K562 (cell line): ENCODE data around the gene CDK11B. TPM values are rescaled to one million over a fixed set of nuclear protein-coding genes. Genes with fewer than 3 reads are reported as not detected.

Experiments
- ATAC-seq: fragments of 200-7000 bp; cut with Tn5 transposase; 3 replicates; pipeline ENCODE4 v1.9.1; 2020; ENCODE audit warnings: moderate library complexity
- BruUV-seq: library from RNA; stranded (reverse); fragments of 400-500 nt; replicated peaks from 2 replicates; lab custom pipeline; 2021; lab: Mats Ljungman, UMichigan
- CTCF ChIA-PET: fragments of 300-600 bp; formaldehyde crosslinking; extraction: SDS; loops from one replicate; lab custom pipeline; 2021; ENCODE audit warnings: low intra/inter-chr PET ratio; lab: Yijun Ruan, JAX
- POLR2A ChIA-PET: fragments of 300-600, 350-650 bp; sonication (Branson Sonifier 250); formaldehyde crosslinking; extraction: SDS; loops from one replicate; lab custom pipeline; 2021; ENCODE audit warnings: antibody characterized with exemption, inconsistent platforms; lab: Yijun Ruan, JAX
- DNase-seq, 4 experiments: peaks; one replicate each; pipeline versions ENCODE4 v3.0.0 to v3.0.0-alpha.2; 2011 to 2018; ENCODE audit warnings: low spot score in 3 of 4, mixed read lengths in 3 of 4; ENCODE audit errors: extremely low read depth in 1 of 4
- FAIRE-seq: peaks from 2 replicates; lab custom pipeline; 2011; peaks lifted over from hg19 to GRCh38; lab: Jason Lieb, UNC
- H2AFZ ChIP-seq: 2 replicates; pipeline ENCODE4 v1.6.0; 2011; ENCODE audit warnings: low read depth, low read length, control low read depth, inconsistent platforms
- H3K27ac ChIP-seq: fragments of 200-600 bp; 3 replicates; pipeline ENCODE4 v1.8.0; 2011; ENCODE audit warnings: low read depth, mild to moderate bottlenecking, control low read depth, inconsistent platforms, low read length, moderate library complexity, mixed read lengths; ENCODE audit errors: extremely low read depth
- H3K27me3 ChIP-seq, 2 experiments: fragments of 300-600 bp in 1 of 2; 2 replicates in 1 of 2; 3 replicates in 1 of 2; pipeline versions ENCODE4 v1.6.0 to v1.8.0; 2011; ENCODE audit warnings: inconsistent platforms in 2 of 2, low read length in 2 of 2, mild to moderate bottlenecking in 1 of 2, mixed read lengths in 1 of 2, moderate library complexity in 1 of 2; ENCODE audit not compliant: control insufficient read depth in 2 of 2, insufficient read depth in 2 of 2
- H3K36me3 ChIP-seq: fragments of 300-600 bp; 3 replicates; pipeline ENCODE4 v1.8.0; 2011; ENCODE audit warnings: mild to moderate bottlenecking, low read length, inconsistent platforms; ENCODE audit not compliant: control insufficient read depth, insufficient read depth
- H3K4me1 ChIP-seq, 2 experiments: fragments of 200-600 bp in 1 of 2; replicated peaks in 1 of 2; 2 replicates in 1 of 2; 3 replicates in 1 of 2; pipeline versions ENCODE4 v1.5.1 to v1.8.0; 2011; ENCODE audit warnings: inconsistent platforms in 2 of 2, low read length in 2 of 2, mild to moderate bottlenecking in 1 of 2, mixed read lengths in 1 of 2, moderate library complexity in 1 of 2; ENCODE audit not compliant: control insufficient read depth in 2 of 2, insufficient read depth in 2 of 2
- H3K4me2 ChIP-seq: 2 replicates; pipeline ENCODE4 v1.6.1; 2011; ENCODE audit warnings: low read length, control low read depth, inconsistent platforms, mixed read lengths; ENCODE audit not compliant: insufficient read depth
- H3K4me3 ChIP-seq: fragments of 200-600 bp; sonication (generic), shearing (Covaris generic); 2 replicates; pipeline ENCODE4 v1.5.1; 2016; ENCODE audit warnings: control low read depth, inconsistent platforms
- H3K79me2 ChIP-seq: fragments of 200-600 bp; 3 replicates; pipeline ENCODE4 v1.8.0; 2011; ENCODE audit warnings: low read length, inconsistent platforms; ENCODE audit not compliant: control insufficient read depth, insufficient read depth
- H3K9ac ChIP-seq, 2 experiments: 2 replicates each; pipeline versions ENCODE4 v1.6.0 to v1.6.1; 2011; ENCODE audit warnings: low read depth in 2 of 2, low read length in 2 of 2, control low read depth in 1 of 2, inconsistent platforms in 1 of 2, mild to moderate bottlenecking in 1 of 2, mixed read lengths in 1 of 2; ENCODE audit not compliant: insufficient read depth in 1 of 2
- H3K9me1 ChIP-seq: one replicate; pipeline ENCODE4 v1.6.0; 2011; ENCODE audit warnings: inconsistent platforms, mild to moderate bottlenecking, low read length, moderate library complexity; ENCODE audit not compliant: control insufficient read depth, insufficient read depth
- H3K9me3 ChIP-seq: replicated peaks from 2 replicates; pipeline ENCODE4 v1.5.1; 2011; ENCODE audit warnings: low read depth, low read length, inconsistent platforms; ENCODE audit not compliant: control insufficient read depth, insufficient read depth
- H4K20me1 ChIP-seq: replicated peaks from 2 replicates; pipeline ENCODE4 v1.6.1; 2011; ENCODE audit warnings: low read length, inconsistent platforms, mixed read lengths; ENCODE audit not compliant: control insufficient read depth, insufficient read depth
- DDX20 ChIP-seq: fragments of 450-650 bp; IDR thresholded peaks from 2 replicates; pipeline ENCODE4 v1.6.1; 2016; ENCODE audit warnings: missing genetic modification characterization, low read depth, mild to moderate bottlenecking, missing compliant biosample characterization, moderate library complexity
- PHTF2 ChIP-seq: fragments of 250-450 bp; sonication (Bioruptor Pico); IDR thresholded peaks from 2 replicates; pipeline ENCODE4 v1.5.0; 2021; ENCODE audit warnings: mild to moderate bottlenecking
- ZBTB26 ChIP-seq: fragments of 450-650 bp; formaldehyde crosslinking; IDR thresholded peaks from 2 replicates; pipeline ENCODE4 v1.4.0; 2022; ENCODE audit warnings: missing genetic modification characterization
- ZNF584 ChIP-seq: fragments of 200-800 bp; sonication (Bioruptor generic); IDR thresholded peaks from 2 replicates; pipeline ENCODE4 v1.6.1; 2016; ENCODE audit warnings: low read depth, mild to moderate bottlenecking, missing genetic modification characterization, missing compliant biosample characterization
- ZNF655 ChIP-seq: fragments of 250-450 bp; sonication (Bioruptor Pico); IDR thresholded peaks from 2 replicates; pipeline ENCODE4 v1.5.0; 2021
- WGBS: fragments of 100-300 bp; shearing (Covaris generic); methylation state at CpG from one replicate; pipeline ENCODE4 v1.1.6; 2016; ENCODE audit warnings: low coverage, mixed read lengths; ENCODE audit not compliant: insufficient coverage; ENCODE audit errors: missing lambda C conversion rate; 5-methylcytosine and 5-hydroxymethylcytosine counted together
- in situ Hi-C: fragments of 300-500 bp; cut with MboI; formaldehyde crosslinking; loops from 4 replicates; pipeline ENCODE4 v1.15.0; 2018; ENCODE audit warnings: inconsistent platforms, mixed read lengths
- intact Hi-C: fragments of 100-400 bp; cut with micrococcal nuclease; formaldehyde crosslinking; loops from 2 replicates; pipeline ENCODE4 v1.14.2; 2022
- polyA plus RNA-seq, 8 experiments: library from polyadenylated mRNA; depleted of rRNA in 4 of 8; stranded (reverse) in 5 of 8; unstranded in 3 of 8; fragments of >200 nt; fragmentation: Nextera tagmentation in 2 of 8; fragmentation: Illumina TruSeq in 1 of 8; extraction: Ambion mirVana in 2 of 8; extraction: Trizol in 1 of 8; gene quantifications; 2 replicates each; pipeline versions ENCODE4 v1.2.1 to v1.2.3, GENCODE V29; 2011 to 2014; ENCODE audit warnings: inconsistent platforms in 1 of 8, missing spikeins in 1 of 8
- total RNA-seq, 7 experiments: library from RNA; depleted of rRNA in 6 of 7; stranded (reverse); fragments of >200 nt in 6 of 7; fragmentation: Illumina TruSeq in 2 of 7; extraction: Trizol in 2 of 7; gene quantifications; 2 replicates each; pipeline versions ENCODE4 v1.2.1 to v1.2.3, GENCODE V29; 2011 to 2021; ENCODE audit warnings: low replicate concordance in 1 of 7
- TF ChIP-seq, protein P1 (sequence below): sonication (generic); formaldehyde crosslinking; IDR thresholded peaks from 2 replicates; pipeline ENCODE4 v1.8.0; 2022; ENCODE audit warnings: missing genetic modification reagents, mild to moderate bottlenecking, borderline replicate concordance

Gene CDK11B
- total and polyA plus RNA-seq, 9 of the 15 experiments (the other 6 are each of a cell fraction or from before 2014, with no cell fraction given) = 2.8 to 52.2 (median 19.5) TPM

GRCh38 chr1:1605034-1605591 lies 53.7 kb downstream of the CDK11B start (continued):
- TF ChIP-seq ZNF584 (CRISPR knock-in tag) (no peak), ZNF655 (no peak)

DNA sequence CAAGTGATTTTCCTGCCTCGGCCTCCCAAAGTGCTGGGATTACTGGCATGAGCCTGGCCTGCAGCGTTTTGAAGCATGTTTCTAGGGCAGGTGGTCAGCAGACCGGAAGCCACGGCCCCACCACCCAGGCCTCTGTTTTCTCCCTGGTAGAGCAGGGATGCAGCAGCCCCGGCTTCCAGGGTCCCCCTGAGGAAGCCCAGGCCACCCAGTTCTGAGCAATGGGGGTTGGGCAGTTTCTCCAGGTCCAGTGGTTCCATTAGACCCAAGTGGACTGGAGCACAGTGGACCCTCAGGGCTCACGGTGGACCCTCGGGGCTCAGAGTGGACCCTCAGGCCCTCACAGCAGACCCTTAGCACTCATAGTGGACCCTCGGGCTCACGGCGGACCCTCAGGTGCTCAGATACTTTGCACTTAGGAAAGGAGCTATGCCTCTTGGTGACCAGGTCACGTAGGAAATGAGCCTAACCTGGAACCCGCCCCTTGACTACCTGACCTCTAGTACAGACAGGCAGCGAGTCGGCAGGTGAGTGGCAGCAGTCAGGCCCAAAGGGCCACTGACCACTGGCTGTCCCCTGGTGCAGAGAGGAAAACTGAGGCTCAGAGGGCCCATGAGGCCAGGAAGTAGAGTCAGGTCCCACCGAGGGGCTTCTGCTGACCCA lies 54.3 kb downstream of the CDK11B start:
- CTCF ChIA-PET = no interaction called here
- BruUV-seq = no TSS peak
- Histone ChIP-seq H3K4me2 (no peak overlapping the region), H3K9me1 (no peaks in the 10 kb centered on the region), H3K79me2 (no peaks in the 10 kb centered on the region; the same call in 2 of the 3 replicates), H3K4me3 (no peak overlapping the region), H3K36me3 (no peaks in the 10 kb centered on the region), H3K4me1 (peaks cover 8 to 71% of the 10 kb centered on the region in 2 experiments; a peak in 4 of 5 replicates), H3K9me3 (no peaks in the 10 kb centered on the region), H2AFZ (no peak overlapping the region), H3K9ac (peak overlapping the region in 1 of 2 experiments; percentile 31; a peak in 2 of 4 replicates), H4K20me1 (no peaks in the 10 kb centered on the region; the same call in 1 of the 2 replicates), H3K27ac (no peak overlapping the region), H3K27me3 (no peaks in the 10 kb centered on the region)
- FAIRE-seq = no peak
- no peak for ATAC-seq
- no peak for DNase-seq
- POLR2A ChIA-PET = interaction anchor here (0.6 to 5.9 kb wide), 2 partner anchors 10 to 14 kb away, joined by 4 to 61 read pairs; partner anchors contain the start of gene MIB2
- intact Hi-C loops = no loop called here
- WGBS = 33% methylated on average over 15 of the region's 15 CpGs
- TF ChIP-seq DDX20 (tag) (no peak), PHTF2 (CRISPR knock-in tag) (no peak), ZBTB26 (no peak)
- TF ChIP-seq, protein P1, sequence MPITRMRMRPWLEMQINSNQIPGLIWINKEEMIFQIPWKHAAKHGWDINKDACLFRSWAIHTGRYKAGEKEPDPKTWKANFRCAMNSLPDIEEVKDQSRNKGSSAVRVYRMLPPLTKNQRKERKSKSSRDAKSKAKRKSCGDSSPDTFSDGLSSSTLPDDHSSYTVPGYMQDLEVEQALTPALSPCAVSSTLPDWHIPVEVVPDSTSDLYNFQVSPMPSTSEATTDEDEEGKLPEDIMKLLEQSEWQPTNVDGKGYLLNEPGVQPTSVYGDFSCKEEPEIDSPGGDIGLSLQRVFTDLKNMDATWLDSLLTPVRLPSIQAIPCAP = no peak
- in situ Hi-C loops = no loop called here
